DOHH2 (cell line): ENCODE measurements around the gene FAAP100.

Experiments used
- EZH2phosphoT487 ChIP-seq: fragments of 200-600 bp; sonication (generic); IDR thresholded peaks from 2 replicates; pipeline ENCODE4 v1.6.1; 2017; ENCODE audit warnings: borderline replicate concordance, mild to moderate bottlenecking, antibody characterized with exemption, low read length, moderate library complexity, mixed read lengths
- TF ChIP-seq, protein P1 (sequence below): fragments of 200-600 bp; sonication (generic); IDR thresholded peaks from one replicate; pipeline ENCODE4 v1.5.1; 2014; ENCODE audit warnings: antibody characterized with exemption, mild to moderate bottlenecking, low read depth, low read length; ENCODE audit not compliant: poor library complexity, severe bottlenecking

DNA sequence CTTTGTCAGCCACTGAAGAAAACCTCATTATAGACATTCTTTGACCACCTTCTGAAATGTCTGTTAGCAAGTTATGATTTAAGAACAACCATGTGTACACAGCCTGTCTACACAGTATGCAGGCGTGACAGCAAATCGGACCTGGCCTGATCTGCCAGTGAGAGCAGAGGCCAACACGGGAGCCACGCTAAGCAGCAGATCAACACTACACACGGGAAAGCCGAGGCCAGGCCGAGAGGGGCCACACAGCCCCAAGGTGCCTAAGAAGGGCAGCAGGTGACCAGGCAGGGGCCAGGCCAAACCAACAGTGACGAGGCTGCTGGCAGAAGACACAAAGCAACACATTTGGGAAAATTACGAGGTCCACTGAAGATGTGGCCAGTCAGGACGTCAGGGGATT is 16.3 kb upstream of the FAAP100 start:
- TF ChIP-seq, protein P1, sequence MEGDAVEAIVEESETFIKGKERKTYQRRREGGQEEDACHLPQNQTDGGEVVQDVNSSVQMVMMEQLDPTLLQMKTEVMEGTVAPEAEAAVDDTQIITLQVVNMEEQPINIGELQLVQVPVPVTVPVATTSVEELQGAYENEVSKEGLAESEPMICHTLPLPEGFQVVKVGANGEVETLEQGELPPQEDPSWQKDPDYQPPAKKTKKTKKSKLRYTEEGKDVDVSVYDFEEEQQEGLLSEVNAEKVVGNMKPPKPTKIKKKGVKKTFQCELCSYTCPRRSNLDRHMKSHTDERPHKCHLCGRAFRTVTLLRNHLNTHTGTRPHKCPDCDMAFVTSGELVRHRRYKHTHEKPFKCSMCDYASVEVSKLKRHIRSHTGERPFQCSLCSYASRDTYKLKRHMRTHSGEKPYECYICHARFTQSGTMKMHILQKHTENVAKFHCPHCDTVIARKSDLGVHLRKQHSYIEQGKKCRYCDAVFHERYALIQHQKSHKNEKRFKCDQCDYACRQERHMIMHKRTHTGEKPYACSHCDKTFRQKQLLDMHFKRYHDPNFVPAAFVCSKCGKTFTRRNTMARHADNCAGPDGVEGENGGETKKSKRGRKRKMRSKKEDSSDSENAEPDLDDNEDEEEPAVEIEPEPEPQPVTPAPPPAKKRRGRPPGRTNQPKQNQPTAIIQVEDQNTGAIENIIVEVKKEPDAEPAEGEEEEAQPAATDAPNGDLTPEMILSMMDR: no peak
- TF ChIP-seq EZH2phosphoT487: no peak
